WTC11 (cell line): Measurements from ENCODE around the gene ABCG1. TPM values are rescaled to one million over a fixed set of nuclear protein-coding genes. Genes with fewer than 3 reads are reported as not detected.

ENCODE experiments used
- ATAC-seq: fragments of 200-7000 bp; cut with Tn5 transposase; 2 replicates; pipeline ENCODE4 v1.10.0; 2021; ENCODE audit warnings: mild to moderate bottlenecking, moderate library complexity
- CTCF ChIA-PET: fragments of 300-600 bp; sonication (Branson Sonifier 250); formaldehyde crosslinking; loops from one replicate; lab custom pipeline; 2021; ENCODE audit warnings: antibody characterized with exemption; lab: Charles Lee
- POLR2A ChIA-PET: fragments of 350-600 bp; sonication (Branson Sonifier 250); formaldehyde crosslinking; loops from one replicate; lab custom pipeline; 2021; ENCODE audit warnings: antibody characterized with exemption; lab: Charles Lee
- DNase-seq: peaks from one replicate; pipeline ENCODE4 v3.0.0; 2021; ENCODE audit warnings: low spot score
- H3K27ac Mint-ChIP-seq: 2 replicates; pipeline ENCODE4 v1.8.0; 2021; ENCODE audit warnings: mixed read lengths
- H3K27me3 Mint-ChIP-seq: 2 replicates; pipeline ENCODE4 v1.8.0; 2021; ENCODE audit warnings: low read depth, mild to moderate bottlenecking, moderate library complexity, mixed read lengths
- H3K36me3 Mint-ChIP-seq: 2 replicates; pipeline ENCODE4 v1.8.0; 2021; ENCODE audit warnings: mixed read lengths
- H3K4me1 Mint-ChIP-seq: 2 replicates; pipeline ENCODE4 v1.8.0; 2022; ENCODE audit warnings: mixed read lengths
- H3K4me3 Mint-ChIP-seq: 2 replicates; pipeline ENCODE4 v1.8.0; 2021; ENCODE audit warnings: mild to moderate bottlenecking, moderate library complexity, mixed read lengths
- H3K9me3 Mint-ChIP-seq: 2 replicates; pipeline ENCODE4 v1.8.0; 2021; ENCODE audit warnings: mixed read lengths
- CBFB ChIP-seq: sonication (generic); formaldehyde crosslinking; IDR thresholded peaks from 2 replicates; pipeline ENCODE4 v1.8.1; 2022; ENCODE audit warnings: mild to moderate bottlenecking, low read depth, missing genetic modification reagents
- ELF4 ChIP-seq: sonication (generic); formaldehyde crosslinking; IDR thresholded peaks from 2 replicates; pipeline ENCODE4 v1.8.1; 2022; ENCODE audit warnings: low read depth, mild to moderate bottlenecking, moderate library complexity, missing genetic modification reagents
- ESRRA ChIP-seq: sonication (generic); formaldehyde crosslinking; IDR thresholded peaks from 2 replicates; pipeline ENCODE4 v1.8.1; 2022; ENCODE audit warnings: mild to moderate bottlenecking, missing genetic modification reagents, borderline replicate concordance
- ETV6 ChIP-seq: sonication (generic); formaldehyde crosslinking; IDR thresholded peaks from 2 replicates; pipeline ENCODE4 v1.8.1; 2022; ENCODE audit warnings: mild to moderate bottlenecking, missing genetic modification reagents
- FOXJ3 ChIP-seq: sonication (generic); formaldehyde crosslinking; IDR thresholded peaks from 2 replicates; pipeline ENCODE4 v1.9.0; 2021; ENCODE audit warnings: missing genetic modification reagents, mild to moderate bottlenecking, borderline replicate concordance
- IRF1 ChIP-seq: sonication (generic); formaldehyde crosslinking; IDR thresholded peaks from 2 replicates; pipeline ENCODE4 v1.8.0; 2023; ENCODE audit warnings: missing genetic modification reagents
- JAZF1 ChIP-seq: fragments of 250-450 bp; sonication (Bioruptor Pico); IDR thresholded peaks from 2 replicates; pipeline ENCODE4 v1.9.0; 2021; ENCODE audit warnings: moderate library complexity, mild to moderate bottlenecking, inconsistent platforms
- KAT7 ChIP-seq: sonication (generic); formaldehyde crosslinking; IDR thresholded peaks from 2 replicates; pipeline ENCODE4 v1.8.1; 2023; ENCODE audit warnings: missing genetic modification reagents, mild to moderate bottlenecking, borderline replicate concordance
- MLX ChIP-seq: sonication (generic); formaldehyde crosslinking; IDR thresholded peaks from 2 replicates; pipeline ENCODE4 v1.8.1; 2023; ENCODE audit warnings: mild to moderate bottlenecking, missing genetic modification reagents, moderate library complexity
- MYBL2 ChIP-seq: sonication (generic); formaldehyde crosslinking; IDR thresholded peaks from 2 replicates; pipeline ENCODE4 v1.8.1; 2023; ENCODE audit warnings: mild to moderate bottlenecking, moderate library complexity, missing genetic modification reagents
- NFYB ChIP-seq: sonication (generic); formaldehyde crosslinking; conservative IDR thresholded peaks from 2 replicates; pipeline ENCODE4 v1.8.0; 2022; ENCODE audit warnings: low read depth, missing genetic modification reagents
- NR2C2 ChIP-seq: sonication (generic); formaldehyde crosslinking; IDR thresholded peaks from 2 replicates; pipeline ENCODE4 v1.8.0; 2022; ENCODE audit warnings: mild to moderate bottlenecking, missing genetic modification reagents
- OVOL2 ChIP-seq: fragments of 250-450 bp; sonication (Bioruptor Pico); IDR thresholded peaks from 2 replicates; pipeline ENCODE4 v1.9.0; 2021; ENCODE audit warnings: mild to moderate bottlenecking, borderline replicate concordance
- ZBTB21 ChIP-seq: sonication (generic); formaldehyde crosslinking; IDR thresholded peaks from 2 replicates; pipeline ENCODE4 v1.8.1; 2023; ENCODE audit warnings: mild to moderate bottlenecking, missing genetic modification reagents, borderline replicate concordance
- ZNF121 ChIP-seq: sonication (generic); formaldehyde crosslinking; IDR thresholded peaks from 2 replicates; pipeline ENCODE4 v1.8.0; 2023; ENCODE audit warnings: missing genetic modification reagents
- ZNF219 ChIP-seq: sonication (generic); formaldehyde crosslinking; IDR thresholded peaks from 2 replicates; pipeline ENCODE4 v1.8.0; 2023; ENCODE audit warnings: missing genetic modification reagents, mild to moderate bottlenecking, borderline replicate concordance
- ZNF263 ChIP-seq: sonication (generic); formaldehyde crosslinking; IDR thresholded peaks from 2 replicates; pipeline ENCODE4 v1.8.1; 2022; ENCODE audit warnings: low read depth, mild to moderate bottlenecking, moderate library complexity, missing genetic modification reagents
- ZNF281 ChIP-seq: sonication (generic); formaldehyde crosslinking; IDR thresholded peaks from 2 replicates; pipeline ENCODE4 v1.8.0; 2023; ENCODE audit warnings: mild to moderate bottlenecking, missing genetic modification reagents
- ZNF317 ChIP-seq: sonication (generic); formaldehyde crosslinking; IDR thresholded peaks from 2 replicates; pipeline ENCODE4 v1.8.1; 2023; ENCODE audit warnings: low read depth, mild to moderate bottlenecking, moderate library complexity, missing genetic modification reagents, borderline replicate concordance
- ZNF425 ChIP-seq: fragments of 250-450 bp; sonication (Bioruptor Pico); conservative IDR thresholded peaks from 2 replicates; pipeline ENCODE4 v1.9.0; 2021; ENCODE audit warnings: mild to moderate bottlenecking
- total RNA-seq: library from RNA; stranded (reverse); gene quantifications from 3 replicates; pipeline ENCODE4 v1.2.3, GENCODE V29; 2021

The ABCG1 gene
- total RNA-seq, 1 experiment from 2014 or later = 4.0 TPM

- Mint-ChIP-seq H3K27me3 (no peaks in the 10 kb centered on the region), H3K27ac (no peak overlapping the region)
- CTCF ChIA-PET = interaction anchor here (0.7 to 1.4 kb wide), 2 partner anchors 33 to 250 kb away, joined by 3 to 13 read pairs; no protein-coding TSS in a partner anchor
These were observed 124.2 kb downstream of the ABCG1 start for GRCh38 chr21:42343101-42343500.

GRCh38 chr21:42343556-42343955 is 124.6 kb downstream of the ABCG1 start:
- Mint-ChIP-seq H3K9me3 (no peaks in the 10 kb centered on the region), H3K36me3 (no peaks in the 10 kb centered on the region), H3K27ac (no peak overlapping the region), H3K4me1 (peaks cover 4% of the 10 kb centered on the region), H3K4me3 (no peak overlapping the region), H3K27me3 (no peaks in the 10 kb centered on the region)
- CTCF ChIA-PET = no interaction called here
- POLR2A ChIA-PET = no interaction called here
- no peak for ATAC-seq
- TF ChIP-seq IRF1 = no peak
- TF ChIP-seq ZNF219 = no peak
- TF ChIP-seq CBFB (CRISPR knock-in tag) = no peak
- TF ChIP-seq ZNF425 (CRISPR knock-in tag) = no peak
- no peak for TF ChIP-seq JAZF1 (CRISPR knock-in tag)
- no peak for TF ChIP-seq ZNF263 (CRISPR knock-in tag)
- no peak for DNase-seq

More at GRCh38 chr21:42343101-42343500, 124.2 kb downstream of the ABCG1 start:
- Mint-ChIP-seq H3K9me3 (no peaks in the 10 kb centered on the region), H3K4me1 (peaks cover 8% of the 10 kb centered on the region), H3K4me3 (no peak overlapping the region), H3K36me3 (no peaks in the 10 kb centered on the region)
- no peak for TF ChIP-seq FOXJ3 (CRISPR knock-in tag)
- no peak for TF ChIP-seq ESRRA (CRISPR knock-in tag)
- TF ChIP-seq ZNF121 (CRISPR knock-in tag) = no peak
- TF ChIP-seq KAT7 (CRISPR knock-in tag) = no peak
- no peak for TF ChIP-seq OVOL2 (CRISPR knock-in tag)
- TF ChIP-seq MLX (CRISPR knock-in tag) = no peak
- TF ChIP-seq ZNF281 (CRISPR knock-in tag) = no peak
- no peak for TF ChIP-seq NR2C2 (CRISPR knock-in tag)
- no peak for TF ChIP-seq ZBTB21
- no peak for TF ChIP-seq MYBL2
- TF ChIP-seq ZNF425 (CRISPR knock-in tag) = no peak
- no peak for TF ChIP-seq ELF4 (CRISPR knock-in tag)
- no peak for TF ChIP-seq NFYB (CRISPR knock-in tag)
- no peak for TF ChIP-seq ZNF317 (CRISPR knock-in tag)
- no peak for TF ChIP-seq ETV6 (CRISPR knock-in tag)
- ATAC-seq (no peak), DNase-seq (no peak)
- POLR2A ChIA-PET = no interaction called here
